Kidney (tissue), 14 donors: Measurements from ENCODE around the gene ACOT8. TPM values are rescaled to one million over a fixed set of nuclear protein-coding genes. Genes with fewer than 3 reads are reported as not detected.
A peak's percentile ranks its signal among the peaks of the same experiment; 100 is the strongest.

Experiments
- DNase-seq, 5 donors: peaks; one replicate each; pipeline ENCODE4 v3.0.0-alpha.2; 2013 to 2020
- FAIRE-seq: peaks from 2 replicates; lab custom pipeline; 2012; peaks lifted over from hg19 to GRCh38; lab: Jason Lieb, UNC
- H3K27ac ChIP-seq, 2 donors: one replicate each; pipeline ENCODE4 v1.7.0; 2013; ENCODE audit warnings: low read depth in 2 of 2, low read length in 2 of 2, inconsistent platforms in 1 of 2
- H3K27me3 ChIP-seq: one replicate; pipeline ENCODE4 v1.7.1; 2013; ENCODE audit warnings: low read length, inconsistent platforms; ENCODE audit not compliant: control insufficient read depth, insufficient read depth
- H3K36me3 ChIP-seq, 3 donors: one replicate each; pipeline versions ENCODE4 v1.7.0 to v1.7.1; 2013; ENCODE audit warnings: low read length in 3 of 3, control low read depth in 1 of 3, inconsistent platforms in 1 of 3; ENCODE audit not compliant: insufficient read depth in 3 of 3, control insufficient read depth in 2 of 3
- H3K4me1 ChIP-seq, 3 donors: one replicate each; pipeline versions ENCODE4 v1.7.0 to v1.7.1; 2013; ENCODE audit warnings: low read length in 3 of 3, inconsistent platforms in 1 of 3, low read depth in 1 of 3; ENCODE audit not compliant: control insufficient read depth in 2 of 3, insufficient read depth in 2 of 3
- H3K4me3 ChIP-seq, 3 donors: one replicate each; pipeline versions ENCODE4 v1.7.0 to v1.8.1; 2013; ENCODE audit warnings: low read length in 3 of 3, control low read depth in 1 of 3, inconsistent platforms in 1 of 3
- H3K9ac ChIP-seq, 3 donors: one replicate each; pipeline versions ENCODE4 v1.7.0 to v1.7.1; 2013; ENCODE audit warnings: low read length in 3 of 3, control low read depth in 1 of 3, inconsistent platforms in 1 of 3
- H3K9me3 ChIP-seq, 3 donors: one replicate each; pipeline versions ENCODE4 v1.7.0 to v1.7.1; 2013; ENCODE audit warnings: low read length in 3 of 3, control low read depth in 1 of 3, inconsistent platforms in 1 of 3; ENCODE audit not compliant: control insufficient read depth in 2 of 3, insufficient read depth in 1 of 3
- CTCF ChIP-seq: IDR thresholded peaks from 3 replicates; pipeline ENCODE4 v1.5.1; 2012; ENCODE audit warnings: mild to moderate bottlenecking, moderate library complexity, borderline replicate concordance; ENCODE audit not compliant: insufficient read depth; ENCODE audit errors: extremely low read depth
- intact Hi-C: fragments of 100-400 bp; cut with DNase I; formaldehyde crosslinking; loops from one replicate; pipeline ENCODE4 v1.11.1; 2022
- polyA plus RNA-seq: library from polyadenylated mRNA; stranded (reverse); fragments of 350-450 nt; fragmentation: Illumina TruSeq; extraction: RNeasy Lipid Tissue Mini Kit (QIAGEN cat#74804); gene quantifications from one replicate; pipeline ENCODE4 v1.2.3, GENCODE V29; 2014; ENCODE audit warnings: low read depth, low replicate concordance; ENCODE audit not compliant: insufficient read depth
- total RNA-seq: library from RNA; stranded (reverse); fragmentation: NEBNext Ultra II Directional; extraction: Animal tissue kit (Norgen Biotek cat#: 25700); gene quantifications from one replicate; pipeline ENCODE4 v1.2.1, GENCODE V29; 2021
- donor health status: control.
- donor health status: control.
- donor health status: control.
- donor health status: control.
- donor health status: control.
- donor health status: DM: yes; HTN: yes; CAD: no.
- donor health status: Normal renal cell carcinoma (clear cell type).

ACOT8 gene
- total and polyA plus RNA-seq, 2 donors from 2014 or later: 22.1 to 71.0 TPM

GRCh38 chr20:45887346-45887715 lies 30.1 kb upstream of the ACOT8 start, which contains the start of gene SPATA25:
TSS of gene SPATA25 (minus strand) at chr20:45887622. CDS start at chr20:45887590, 32 bp downstream.
- intact Hi-C loops: no loop called here
- H3K9me3 ChIP-seq: no peaks in the 10 kb centered on the region
- H3K4me3 ChIP-seq: no peak within 1 kb of the TSS
- H3K9ac ChIP-seq: no peak within 1 kb of the TSS
- no peak for FAIRE-seq
- peak in 1 of 5 donors; percentile 59 for DNase-seq
- no peaks in the 10 kb centered on the region for H3K27me3 ChIP-seq
- peaks cover 4 to 20% (median 13%) of the 10 kb centered on the region in 3 donors for H3K36me3 ChIP-seq
- H3K4me1 ChIP-seq: peaks cover 0 to 27% (median 0%) of the 10 kb centered on the region in 3 donors
- TF ChIP-seq CTCF: no peak
- no peak within 1 kb of the TSS for H3K27ac ChIP-seq

DNA sequence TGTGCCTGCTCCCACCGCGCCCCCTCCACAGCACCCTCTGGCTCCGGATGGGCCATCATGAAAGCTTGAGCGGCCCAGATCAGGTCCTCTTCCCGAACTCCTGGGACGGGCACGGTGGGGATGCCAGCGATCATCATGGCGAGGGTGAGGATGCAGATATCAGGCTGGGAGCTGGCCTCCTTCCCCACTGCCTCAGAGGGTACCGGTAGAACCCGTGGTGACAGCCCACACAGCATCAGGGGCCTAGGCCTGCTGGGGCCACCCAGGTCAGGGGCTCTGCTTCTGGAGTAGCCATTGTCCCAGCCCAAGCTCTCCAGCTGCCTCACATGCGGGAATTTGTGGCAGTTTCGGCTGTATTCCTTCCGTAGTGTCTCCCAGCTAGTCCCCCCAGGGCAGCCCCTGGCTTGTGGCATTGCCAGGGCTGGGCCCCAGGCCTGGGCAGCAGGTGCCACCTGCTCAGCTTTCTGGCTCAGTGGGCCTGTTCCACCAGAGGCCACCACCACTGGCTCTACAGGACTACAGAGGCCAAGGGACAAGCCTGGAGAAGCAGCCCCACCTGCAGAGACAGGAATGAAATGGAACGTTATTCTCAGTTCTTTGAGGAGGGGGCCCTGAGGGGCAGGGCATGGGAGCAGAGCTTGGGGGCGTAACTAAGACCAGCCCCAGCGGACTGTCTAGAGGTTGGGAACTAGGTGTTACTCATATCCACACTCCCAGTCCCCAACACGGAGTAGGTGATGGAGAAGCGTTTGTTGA lies 29.6 kb upstream of the ACOT8 start:
- FAIRE-seq (no peak), DNase-seq (peak in 1 of 5 donors; percentile 72)
- Histone ChIP-seq H3K27me3 (no peaks in the 10 kb centered on the region), H3K4me3 (no peak overlapping the region), H3K9me3 (no peaks in the 10 kb centered on the region), H3K36me3 (peaks cover 4 to 20% (median 13%) of the 10 kb centered on the region in 3 donors), H3K27ac (no peak overlapping the region), H3K4me1 (peaks cover 0 to 25% (median 0%) of the 10 kb centered on the region in 3 donors), H3K9ac (no peak overlapping the region)
- no peak for TF ChIP-seq CTCF
- intact Hi-C loops: no loop called here

DNA sequence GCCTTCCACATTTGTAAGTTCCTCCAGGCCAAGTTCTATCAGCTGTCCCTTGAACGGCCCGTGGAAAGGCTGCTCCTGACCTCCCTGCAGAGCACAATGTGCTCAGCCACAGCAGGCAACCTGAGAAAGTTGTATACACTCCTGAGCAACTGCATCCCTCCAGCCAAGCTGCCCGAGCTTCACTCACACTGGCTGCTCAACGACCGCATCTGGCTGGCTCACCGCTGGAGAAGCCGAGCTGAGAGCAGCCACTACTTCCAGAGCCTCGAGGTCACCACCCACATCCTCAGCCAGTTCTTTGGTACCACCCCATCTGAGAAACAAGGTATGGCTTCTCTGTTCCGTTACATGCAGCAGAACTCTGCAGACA lies 25.9 kb upstream of the ACOT8 start:
- Histone ChIP-seq H3K4me1 (peaks cover 0 to 7% (median 0%) of the 10 kb centered on the region in 3 donors), H3K9me3 (no peaks in the 10 kb centered on the region), H3K27ac (no peak overlapping the region), H3K36me3 (peaks cover 4 to 15% (median 12%) of the 10 kb centered on the region in 3 donors), H3K4me3 (no peak overlapping the region), H3K9ac (no peak overlapping the region), H3K27me3 (no peaks in the 10 kb centered on the region)
- peak in 1 of 5 donors; percentile 65 for DNase-seq
- no peak for TF ChIP-seq CTCF
- intact Hi-C loops: no loop called here
- no peak for FAIRE-seq
